AG04449 (cell line): ENCODE results near the gene CTNNA3.
"Not testable (repeated sequence)": the region's sequence is repeated elsewhere in the genome, so short reads cannot be mapped to it uniquely, and the experiment has no call there.

ENCODE experiments used
- CTCF ChIA-PET: fragments of 350-600 bp; formaldehyde crosslinking; extraction: SDS; loops from one replicate; lab custom pipeline; 2021; ENCODE audit warnings: antibody characterized with exemption; lab: Yijun Ruan, JAX
- POLR2A ChIA-PET: fragments of 400-600, 350-600 bp; formaldehyde crosslinking; extraction: SDS; loops from one replicate; lab custom pipeline; 2020; ENCODE audit warnings: antibody characterized with exemption, inconsistent platforms; lab: Yijun Ruan, JAX
- DNase-seq: peaks from one replicate; pipeline ENCODE4 v3.0.0-alpha.2; 2010; ENCODE audit warnings: low read depth, low spot score
- H3K4me3 ChIP-seq: 2 replicates; pipeline ENCODE4 v1.5.1; 2011; ENCODE audit warnings: low read depth, mild to moderate bottlenecking, control low read depth, low read length
- TF ChIP-seq, protein P1 (sequence below): IDR thresholded peaks from one replicate; pipeline ENCODE4 v1.5.1; 2011; ENCODE audit warnings: mild to moderate bottlenecking, moderate library complexity, low read length, control low read depth, inconsistent platforms; ENCODE audit not compliant: insufficient read depth; ENCODE audit errors: missing control alignments

The CTNNA3 gene

DNA sequence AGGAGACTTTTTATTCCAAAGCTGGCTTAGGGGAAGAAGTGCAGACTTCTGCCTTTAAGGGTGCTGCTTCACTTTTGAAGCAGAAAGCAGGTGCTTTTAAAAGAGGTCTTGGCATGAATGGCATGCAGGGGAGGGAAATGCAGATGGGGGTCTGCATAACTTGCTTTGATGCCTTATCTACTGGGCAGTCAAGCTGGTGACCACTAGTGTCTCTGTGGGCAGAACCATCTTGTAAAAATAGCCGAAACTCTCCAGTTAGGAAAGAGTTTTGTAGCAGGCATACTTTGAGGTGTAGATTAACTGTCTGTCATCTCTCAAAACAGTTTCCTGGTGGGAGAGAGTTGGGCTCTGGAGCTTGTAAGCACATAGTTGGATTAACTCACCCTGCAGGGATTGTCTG, 9.9 kb upstream of the CTNNA3 start:
- TF ChIP-seq, protein P1, sequence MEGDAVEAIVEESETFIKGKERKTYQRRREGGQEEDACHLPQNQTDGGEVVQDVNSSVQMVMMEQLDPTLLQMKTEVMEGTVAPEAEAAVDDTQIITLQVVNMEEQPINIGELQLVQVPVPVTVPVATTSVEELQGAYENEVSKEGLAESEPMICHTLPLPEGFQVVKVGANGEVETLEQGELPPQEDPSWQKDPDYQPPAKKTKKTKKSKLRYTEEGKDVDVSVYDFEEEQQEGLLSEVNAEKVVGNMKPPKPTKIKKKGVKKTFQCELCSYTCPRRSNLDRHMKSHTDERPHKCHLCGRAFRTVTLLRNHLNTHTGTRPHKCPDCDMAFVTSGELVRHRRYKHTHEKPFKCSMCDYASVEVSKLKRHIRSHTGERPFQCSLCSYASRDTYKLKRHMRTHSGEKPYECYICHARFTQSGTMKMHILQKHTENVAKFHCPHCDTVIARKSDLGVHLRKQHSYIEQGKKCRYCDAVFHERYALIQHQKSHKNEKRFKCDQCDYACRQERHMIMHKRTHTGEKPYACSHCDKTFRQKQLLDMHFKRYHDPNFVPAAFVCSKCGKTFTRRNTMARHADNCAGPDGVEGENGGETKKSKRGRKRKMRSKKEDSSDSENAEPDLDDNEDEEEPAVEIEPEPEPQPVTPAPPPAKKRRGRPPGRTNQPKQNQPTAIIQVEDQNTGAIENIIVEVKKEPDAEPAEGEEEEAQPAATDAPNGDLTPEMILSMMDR, result no peak
- no peak for DNase-seq
- ChIA-PET CTCF (interaction anchor here (4.1 kb wide), 1 partner anchor 9 kb away, joined by 42 read pairs; the partner anchor contains the start of gene CTNNA3), POLR2A (no interaction called here)
- no peak overlapping the region for H3K4me3 ChIP-seq

DNA sequence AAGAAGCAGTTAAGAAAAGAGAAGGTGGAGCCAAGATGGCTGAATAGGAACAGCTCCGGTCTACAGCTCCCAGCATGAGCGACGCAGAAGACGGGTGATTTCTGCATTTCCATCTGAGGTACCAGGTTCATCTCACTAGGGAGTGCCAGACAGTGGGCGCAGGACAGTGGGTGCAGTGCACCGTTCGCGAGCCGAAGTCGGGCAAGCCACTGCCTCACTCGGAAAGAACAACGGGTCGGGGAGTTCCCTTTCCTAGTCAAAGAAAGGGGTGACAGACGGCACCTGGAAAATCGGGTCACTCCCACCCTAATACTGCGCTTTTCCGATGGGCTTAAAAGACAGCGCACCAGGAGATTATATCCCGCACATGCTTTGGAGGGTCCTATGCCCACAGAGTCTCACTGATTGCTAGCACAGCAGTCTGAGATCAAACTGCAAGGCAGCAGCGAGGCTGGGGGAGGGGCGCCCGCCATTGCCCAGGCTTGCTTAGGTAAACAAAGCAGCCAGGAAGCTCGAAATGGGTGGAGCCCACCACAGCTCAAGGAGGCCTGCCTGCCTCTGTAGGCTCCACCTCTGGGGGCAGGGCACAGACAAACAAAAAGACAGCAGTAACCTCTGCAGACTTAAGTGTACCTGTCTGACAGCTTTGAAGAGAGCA, 3.7 kb upstream of the CTNNA3 start:
- POLR2A ChIA-PET, CTCF ChIA-PET, DNase-seq, H3K4me3 ChIP-seq: not testable (repeated sequence)

DNA sequence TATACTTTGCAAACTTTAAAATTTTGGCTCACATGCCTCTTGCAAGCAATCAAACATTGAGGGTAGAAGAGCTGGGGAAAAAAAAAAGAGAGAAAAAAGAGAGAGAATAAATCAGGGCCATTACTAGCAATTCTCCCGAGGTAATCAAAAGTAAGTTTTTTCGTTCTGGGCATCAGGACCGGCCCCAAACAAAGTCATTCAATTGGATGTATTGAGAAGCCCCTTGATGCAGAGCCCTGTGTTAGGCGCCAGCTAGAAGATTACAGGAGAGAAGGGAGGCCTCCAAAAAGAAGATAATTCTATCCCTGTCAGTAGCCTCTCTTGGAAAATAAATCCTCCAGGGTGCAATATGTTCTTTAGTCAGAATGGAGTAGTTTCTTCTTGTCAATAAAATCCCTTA, 2.2 kb upstream of the CTNNA3 start:
- DNase-seq, result no peak

DNA sequence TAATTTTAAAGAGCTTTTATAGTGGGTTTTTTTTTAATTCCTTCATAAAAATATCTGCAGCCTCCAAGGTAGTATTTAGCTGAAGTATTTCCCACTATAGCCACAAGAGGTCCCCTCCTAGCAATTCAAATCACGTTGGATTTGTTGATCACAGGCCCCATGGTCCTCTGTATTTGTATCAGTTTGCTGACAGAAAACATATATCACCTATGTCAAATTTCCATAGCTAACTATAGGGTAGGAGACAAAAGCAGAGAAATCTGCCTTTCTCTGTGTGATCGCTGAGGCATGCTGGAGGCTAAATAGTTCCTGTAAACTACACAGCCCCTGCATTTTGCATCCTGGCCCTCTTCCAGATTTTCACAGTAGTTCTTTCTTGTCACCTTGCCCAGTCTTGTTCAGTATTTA, 1.7 kb upstream of the CTNNA3 start:
- DNase-seq, result no peak
- POLR2A ChIA-PET, result no interaction called here
- H3K4me3 ChIP-seq, result no peak overlapping the region
- CTCF ChIA-PET, result interaction anchor here (0.6 to 4.8 kb wide), 30 partner anchors 8 to 177 kb away, joined by 3 to 171 read pairs (median 6); no protein-coding TSS in a partner anchor
- TF ChIP-seq, protein P1, result peak; percentile 39

More for the DNA sequence above, 2.2 kb upstream of the CTNNA3 start:
- TF ChIP-seq, protein P1, result no peak
- POLR2A ChIA-PET, result no interaction called here
- H3K4me3 ChIP-seq, result no peak overlapping the region
- CTCF ChIA-PET, result interaction anchor here (0.8 to 4.8 kb wide), 21 partner anchors 9 to 178 kb away, joined by 3 to 171 read pairs (median 6); no protein-coding TSS in a partner anchor

DNA sequence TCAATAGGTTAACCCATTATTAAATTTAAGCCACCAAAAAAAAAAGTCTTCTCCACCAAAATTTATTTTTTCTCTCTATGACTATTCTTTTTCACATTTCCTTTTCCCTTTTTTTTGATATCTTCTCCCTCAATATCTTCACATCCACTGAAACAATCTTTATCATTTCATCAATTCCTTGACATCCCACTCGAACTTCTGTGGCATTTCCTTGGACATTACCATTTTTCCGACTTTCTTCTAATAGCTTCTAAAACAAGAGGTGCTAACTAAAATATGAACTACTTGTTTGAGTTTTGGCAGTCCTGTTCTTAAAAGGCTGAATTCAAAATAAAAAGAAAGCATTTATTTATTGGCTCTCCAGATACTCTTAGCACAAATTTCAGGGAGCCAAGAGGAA, 684 bp upstream of the CTNNA3 start:
- POLR2A ChIA-PET, result no interaction called here
- DNase-seq, result no peak
- TF ChIP-seq, protein P1, result no peak
- CTCF ChIA-PET, result interaction anchor here (0.9 to 4.8 kb wide), 18 partner anchors 9 to 147 kb away, joined by 3 to 171 read pairs (median 8); no protein-coding TSS in a partner anchor
- no peak overlapping the region for H3K4me3 ChIP-seq

DNA sequence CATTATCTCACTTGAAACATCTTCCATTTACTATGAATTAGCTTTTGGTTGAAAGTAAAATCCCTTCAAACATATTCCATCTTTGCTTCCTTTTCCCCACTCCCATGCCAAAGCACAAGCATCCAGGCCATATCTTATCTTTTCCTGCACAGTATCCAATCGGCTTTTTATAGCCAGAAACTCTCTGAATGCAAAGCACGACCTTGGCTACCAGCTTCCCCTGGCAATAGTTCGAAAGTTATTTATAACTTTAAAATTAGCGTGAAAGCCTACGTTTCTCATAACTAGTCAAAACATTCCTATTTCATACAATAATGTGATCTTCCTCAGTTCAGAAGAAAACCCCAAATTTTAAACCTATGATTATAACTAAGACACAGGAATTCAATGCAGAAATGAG, 440 bp downstream of the CTNNA3 start:
- TF ChIP-seq, protein P1, result no peak
- ChIA-PET POLR2A (no interaction called here), CTCF (interaction anchor here (1.4 to 4.8 kb wide), 4 partner anchors 12 to 92 kb away, joined by 5 to 171 read pairs (median 28); no protein-coding TSS in a partner anchor)
- H3K4me3 ChIP-seq, result no peak overlapping the region
- DNase-seq, result no peak

DNA sequence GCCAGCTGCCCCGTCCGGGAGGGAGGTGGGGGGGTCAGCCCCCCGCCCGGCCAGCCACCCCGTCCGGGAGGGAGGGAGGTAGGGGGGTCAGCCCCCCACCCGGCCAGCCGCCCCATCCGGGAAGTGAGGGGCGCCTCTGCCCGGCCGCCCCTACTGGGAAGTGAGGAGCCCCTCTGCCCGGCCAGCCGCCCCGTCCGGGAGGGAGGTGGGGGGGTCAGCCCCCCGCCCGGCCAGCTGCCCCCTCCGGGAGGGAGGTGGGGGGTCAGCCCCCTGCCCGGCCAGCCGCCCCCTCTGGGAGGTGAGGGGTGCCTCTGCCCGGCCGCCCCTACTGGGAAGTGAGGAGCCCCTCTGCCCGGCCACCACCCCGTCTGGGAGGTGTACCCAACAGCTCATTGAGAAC, 4.1 kb downstream of the CTNNA3 start:
- DNase-seq, H3K4me3 ChIP-seq, CTCF ChIA-PET, POLR2A ChIA-PET: not testable (repeated sequence)

DNA sequence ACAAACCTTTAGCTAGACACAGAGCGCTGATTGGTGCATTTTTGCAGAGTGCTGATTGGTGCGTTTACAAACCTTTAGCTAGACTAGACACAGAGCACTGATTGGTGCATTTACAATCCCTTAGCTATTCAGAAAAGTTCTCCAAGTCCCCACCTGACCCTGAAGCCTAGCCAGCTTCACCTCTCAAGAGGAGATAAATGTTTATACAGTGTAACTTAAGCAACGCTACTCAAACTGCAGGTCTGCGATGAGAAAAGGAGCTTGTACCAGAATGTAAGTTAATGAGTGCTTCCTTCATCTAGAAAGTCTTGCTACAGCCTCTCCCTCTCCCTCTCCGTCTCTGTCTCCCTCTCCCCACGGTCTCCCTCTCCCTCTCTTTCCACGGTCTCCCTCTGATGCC, 5.5 kb downstream of the CTNNA3 start:
- DNase-seq, POLR2A ChIA-PET, H3K4me3 ChIP-seq: not testable (repeated sequence)
- CTCF ChIA-PET, result interaction anchor here (1.1 kb wide), 1 partner anchor 89 kb away, joined by 5 read pairs; no protein-coding TSS in a partner anchor

DNA sequence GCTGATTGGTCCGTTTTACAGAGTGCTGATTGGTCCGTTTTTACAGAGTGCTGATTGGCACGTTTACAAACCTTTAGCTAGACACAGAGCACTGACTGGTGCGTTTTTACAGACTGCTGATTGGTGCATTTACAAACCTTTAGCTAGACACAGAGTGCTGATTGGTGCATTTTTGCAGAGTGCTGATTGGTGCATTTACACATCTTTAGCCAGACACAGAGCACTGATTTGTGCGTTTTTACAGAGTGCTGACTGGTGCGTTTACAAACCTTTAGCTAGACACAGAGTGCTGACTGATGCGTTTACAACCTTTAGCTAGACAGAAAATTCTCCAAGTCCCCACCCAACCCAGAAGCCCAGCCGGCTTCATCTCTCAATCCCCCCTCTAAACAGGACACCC, 11.9 kb downstream of the CTNNA3 start:
- POLR2A ChIA-PET, DNase-seq, H3K4me3 ChIP-seq: not testable (repeated sequence)
- CTCF ChIA-PET, result interaction anchor here (2.2 kb wide), 1 partner anchor 14 kb away, joined by 11 read pairs; no protein-coding TSS in a partner anchor
